HepG2 (cell line): Measurements from ENCODE around the gene ITGA2. TPM values are rescaled to one million over a fixed set of nuclear protein-coding genes. Genes with fewer than 3 reads are reported as not detected.

ENCODE experiments used
- ARID5B ChIP-seq: IDR thresholded peaks from 2 replicates; pipeline ENCODE4 v1.4.0; 2020; ENCODE audit warnings: mild to moderate bottlenecking, missing genetic modification reagents
- BRF2 ChIP-seq: sonication (generic); formaldehyde crosslinking; IDR thresholded peaks from 2 replicates; pipeline ENCODE4 v1.8.1; 2022; ENCODE audit warnings: mild to moderate bottlenecking, missing genetic modification reagents
- CBX1 ChIP-seq: IDR thresholded peaks from one replicate; pipeline ENCODE4 v1.6.1; 2016; ENCODE audit warnings: antibody characterized with exemption, low read depth
- CHD2 ChIP-seq: IDR thresholded peaks from 2 replicates; pipeline ENCODE4 v1.6.1; 2011; ENCODE audit warnings: low read depth, low read length, improper control_type of control experiment
- JUND ChIP-seq: sonication (generic); formaldehyde crosslinking; IDR thresholded peaks from 2 replicates; pipeline ENCODE4 v1.8.0; 2022; ENCODE audit warnings: mild to moderate bottlenecking, missing genetic modification reagents
- MAF1 ChIP-seq: sonication (generic); formaldehyde crosslinking; IDR thresholded peaks from 2 replicates; pipeline ENCODE4 v1.5.0; 2020; ENCODE audit warnings: missing genetic modification reagents, borderline replicate concordance
- NR2C2 ChIP-seq: sonication (generic); formaldehyde crosslinking; IDR thresholded peaks from 2 replicates; pipeline ENCODE4 v1.4.0; 2020; ENCODE audit warnings: missing genetic modification reagents, mild to moderate bottlenecking, moderate library complexity, borderline replicate concordance
- RXRA ChIP-seq: sonication (generic); formaldehyde crosslinking; IDR thresholded peaks from 2 replicates; pipeline ENCODE4 v1.5.1; 2020; ENCODE audit warnings: missing genetic modification reagents
- SKI ChIP-seq: fragments of 450-650 bp; IDR thresholded peaks from one replicate; pipeline ENCODE4 v1.6.1; 2018; ENCODE audit warnings: mild to moderate bottlenecking; ENCODE audit not compliant: partially characterized antibody
- SP140L ChIP-seq: sonication (generic); formaldehyde crosslinking; IDR thresholded peaks from 2 replicates; pipeline ENCODE4 v1.4.0; 2020; ENCODE audit warnings: missing genetic modification reagents, borderline replicate concordance
- SRSF9 ChIP-seq: fragments of 200-400 bp; formaldehyde crosslinking; IDR thresholded peaks from 2 replicates; pipeline ENCODE4 v1.6.1; 2018; ENCODE audit warnings: borderline replicate concordance, mild to moderate bottlenecking, low read depth, low read length; ENCODE audit not compliant: insufficient read depth, poor library complexity, severe bottlenecking
- ZBTB7B ChIP-seq: sonication (generic); formaldehyde crosslinking; IDR thresholded peaks from 2 replicates; pipeline ENCODE4 v1.4.0; 2020; ENCODE audit warnings: missing genetic modification reagents
- ZNF138 ChIP-seq: sonication (generic); formaldehyde crosslinking; IDR thresholded peaks from 2 replicates; pipeline ENCODE4 v1.5.0; 2020; ENCODE audit warnings: mild to moderate bottlenecking, low read depth, missing genetic modification reagents
- ZNF616 ChIP-seq: sonication (generic); formaldehyde crosslinking; IDR thresholded peaks from 2 replicates; pipeline ENCODE4 v1.5.0; 2020; ENCODE audit warnings: low read depth, mild to moderate bottlenecking, missing genetic modification reagents
- ZNF83 ChIP-seq: sonication (generic); formaldehyde crosslinking; IDR thresholded peaks from 2 replicates; pipeline ENCODE4 v1.4.0; 2020; ENCODE audit warnings: missing genetic modification reagents, mild to moderate bottlenecking, borderline replicate concordance
- ZNF891 ChIP-seq: sonication (generic); formaldehyde crosslinking; IDR thresholded peaks from 2 replicates; pipeline ENCODE4 v1.5.0; 2020; ENCODE audit warnings: mild to moderate bottlenecking, missing genetic modification reagents
- polyA plus RNA-seq, 8 experiments: library from polyadenylated mRNA; depleted of rRNA in 3 of 8; stranded (reverse) in 7 of 8; unstranded in 1 of 8; fragments of >200 nt; fragmentation: Illumina TruSeq in 4 of 8; extraction: Trizol in 4 of 8; gene quantifications; 2 replicates each; pipeline versions ENCODE4 v1.2.1 to v1.2.3, GENCODE V29; 2011 to 2016; ENCODE audit warnings: low read depth in 4 of 8, missing spikeins in 1 of 8, mixed read lengths in 1 of 8; ENCODE audit not compliant: insufficient read depth in 1 of 8
- total RNA-seq, 5 experiments: library from RNA; depleted of rRNA; stranded (reverse); fragments of >200 nt; fragmentation: Illumina TruSeq; extraction: Trizol; gene quantifications; 2 replicates each; pipeline ENCODE4 v1.2.3, GENCODE V29; 2016; ENCODE audit warnings: low read depth in 1 of 5
- TF ChIP-seq, protein P1 (sequence below): sonication (generic); formaldehyde crosslinking; IDR thresholded peaks from 2 replicates; pipeline ENCODE4 v1.5.0; 2020; ENCODE audit warnings: missing genetic modification reagents, mild to moderate bottlenecking, borderline replicate concordance
- TF ChIP-seq, protein P2 (sequence below): sonication (generic); formaldehyde crosslinking; IDR thresholded peaks from 2 replicates; pipeline ENCODE4 v1.4.0; 2020; ENCODE audit warnings: missing genetic modification reagents
- TF ChIP-seq, protein P3 (sequence below): sonication (generic); formaldehyde crosslinking; IDR thresholded peaks from 2 replicates; pipeline ENCODE4 v1.8.0; 2022; ENCODE audit warnings: missing genetic modification reagents, mild to moderate bottlenecking, inconsistent platforms, borderline replicate concordance

The ITGA2 gene
- total and polyA plus RNA-seq, 2 of the 13 experiments (the other 11 are each of a cell fraction or from before 2014, with no cell fraction given), result 15.8 to 58.3 TPM

DNA sequence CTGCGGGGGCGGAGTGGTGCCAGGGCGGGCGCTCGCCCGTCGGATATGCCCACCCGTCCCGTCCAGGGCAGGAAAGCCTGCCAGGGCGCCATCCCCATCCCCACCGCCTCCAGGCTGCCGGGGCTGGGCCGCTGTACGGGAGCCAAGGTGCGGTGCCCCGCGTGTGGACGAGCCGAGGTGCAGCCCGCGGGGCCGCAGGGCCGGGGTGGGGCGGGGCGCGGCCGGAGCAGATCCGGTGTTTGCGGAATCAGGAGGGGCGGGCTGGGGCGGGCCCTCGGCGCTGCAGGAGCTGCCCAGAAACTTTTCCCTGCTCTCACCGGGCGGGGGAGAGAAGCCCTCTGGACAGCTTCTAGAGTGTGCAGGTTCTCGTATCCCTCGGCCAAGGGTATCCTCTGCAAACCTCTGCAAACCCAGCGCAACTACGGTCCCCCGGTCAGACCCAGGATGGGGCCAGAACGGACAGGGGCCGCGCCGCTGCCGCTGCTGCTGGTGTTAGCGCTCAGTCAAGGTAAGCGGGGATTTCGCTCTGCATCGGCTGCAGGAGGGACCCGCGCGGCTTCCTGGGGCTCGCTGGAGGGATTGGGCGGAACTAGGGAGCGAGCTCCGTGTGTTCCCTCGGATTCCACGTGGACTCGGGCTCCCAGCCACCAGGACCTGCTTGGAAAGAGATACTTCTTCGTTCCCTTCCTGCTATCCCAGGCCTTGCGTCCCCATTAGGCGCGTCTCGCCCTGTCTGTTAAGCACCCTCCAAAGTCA, at the start of gene ITGA2 (continued):
- TF ChIP-seq CBX1 (no peak), ZBTB7B (CRISPR knock-in tag) (peak; percentile 46; the same call in 1 of the 2 replicates), NR2C2 (CRISPR knock-in tag) (peak; percentile 29; the same call in 1 of the 2 replicates), ZNF891 (CRISPR knock-in tag) (no peak; the same call in 1 of the 2 replicates), BRF2 (CRISPR knock-in tag) (no peak), JUND (CRISPR knock-in tag) (peak; percentile 34; the same call in 1 of the 2 replicates), ZNF83 (0 out of 2 replicates have a peak, but pooled peaks have one; percentile 75), ARID5B (peak; percentile 44; the same call in 1 of the 2 replicates), MAF1 (CRISPR knock-in tag) (no peak), ZNF138 (0 out of 2 replicates have a peak, but pooled peaks have one; percentile 21), RXRA (0 out of 2 replicates have a peak, but pooled peaks have one; percentile 13), ZNF616 (no peak), SRSF9 (no peak), SP140L (CRISPR knock-in tag) (no peak), SKI (no peak), CHD2 (no peak)
- TF ChIP-seq, protein P1, sequence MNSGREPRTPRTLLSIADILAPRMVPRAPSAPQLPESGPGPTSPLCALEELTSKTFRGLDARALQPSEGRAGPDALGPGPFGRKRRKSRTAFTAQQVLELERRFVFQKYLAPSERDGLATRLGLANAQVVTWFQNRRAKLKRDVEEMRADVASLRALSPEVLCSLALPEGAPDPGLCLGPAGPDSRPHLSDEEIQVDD (CRISPR knock-in tag), result no peak
- TF ChIP-seq, protein P2, sequence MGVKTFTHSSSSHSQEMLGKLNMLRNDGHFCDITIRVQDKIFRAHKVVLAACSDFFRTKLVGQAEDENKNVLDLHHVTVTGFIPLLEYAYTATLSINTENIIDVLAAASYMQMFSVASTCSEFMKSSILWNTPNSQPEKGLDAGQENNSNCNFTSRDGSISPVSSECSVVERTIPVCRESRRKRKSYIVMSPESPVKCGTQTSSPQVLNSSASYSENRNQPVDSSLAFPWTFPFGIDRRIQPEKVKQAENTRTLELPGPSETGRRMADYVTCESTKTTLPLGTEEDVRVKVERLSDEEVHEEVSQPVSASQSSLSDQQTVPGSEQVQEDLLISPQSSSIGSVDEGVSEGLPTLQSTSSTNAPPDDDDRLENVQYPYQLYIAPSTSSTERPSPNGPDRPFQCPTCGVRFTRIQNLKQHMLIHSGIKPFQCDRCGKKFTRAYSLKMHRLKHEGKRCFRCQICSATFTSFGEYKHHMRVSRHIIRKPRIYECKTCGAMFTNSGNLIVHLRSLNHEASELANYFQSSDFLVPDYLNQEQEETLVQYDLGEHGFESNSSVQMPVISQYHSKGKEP (CRISPR knock-in tag), result 0 out of 2 replicates have a peak, but pooled peaks have one; percentile 21
- TF ChIP-seq, protein P3, sequence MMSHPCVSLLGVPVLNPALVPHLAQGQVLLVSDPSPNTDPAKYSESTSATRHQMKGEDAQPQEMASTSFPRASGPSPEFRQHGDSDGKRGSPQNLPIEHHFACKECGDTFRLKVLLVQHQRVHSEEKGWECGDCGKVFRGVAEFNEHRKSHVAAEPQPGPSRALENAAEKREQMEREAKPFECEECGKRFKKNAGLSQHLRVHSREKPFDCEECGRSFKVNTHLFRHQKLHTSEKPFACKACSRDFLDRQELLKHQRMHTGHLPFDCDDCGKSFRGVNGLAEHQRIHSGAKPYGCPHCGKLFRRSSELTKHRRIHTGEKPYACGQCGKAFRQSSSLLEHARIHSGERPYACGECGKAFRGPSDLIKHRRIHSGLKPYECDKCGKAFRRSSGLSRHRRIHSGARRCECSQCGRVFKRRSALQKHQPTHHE, result 0 out of 2 replicates have a peak, but pooled peaks have one; percentile 39
